HepG2 (cell line): Measurements from ENCODE around the gene LRRC51. TPM values are rescaled to one million over a fixed set of nuclear protein-coding genes. Genes with fewer than 3 reads are reported as not detected.

ENCODE experiments used
- ATAC-seq: fragments of 200-7000 bp; cut with Tn5 transposase; 3 replicates; pipeline ENCODE4 v1.9.1; 2020; ENCODE audit warnings: mild to moderate bottlenecking, moderate library complexity
- BruUV-seq: library from RNA; stranded (reverse); fragments of 400-500 nt; replicated peaks from 2 replicates; lab custom pipeline; 2021; lab: Mats Ljungman, UMichigan
- CTCF ChIA-PET: fragments of 300-600 bp; formaldehyde crosslinking; extraction: SDS; loops from one replicate; lab custom pipeline; 2021; ENCODE audit warnings: low total read pairs, inconsistent platforms, low intra/inter-chr PET ratio; lab: Yijun Ruan, JAX
- POLR2A ChIA-PET: fragments of 350-600 bp; sonication (Branson Sonifier 250); formaldehyde crosslinking; loops from one replicate; lab custom pipeline; 2020; ENCODE audit warnings: antibody characterized with exemption, inconsistent platforms; lab: Yijun Ruan, JAX
- DNase-seq: peaks from one replicate; pipeline ENCODE4 v3.0.0-alpha.2; 2015; ENCODE audit warnings: low spot score
- FAIRE-seq: peaks from 3 replicates; lab custom pipeline; 2011; peaks lifted over from hg19 to GRCh38; lab: Jason Lieb, UNC
- H2AFZ ChIP-seq: one replicate; pipeline ENCODE4 v1.6.1; 2011; ENCODE audit warnings: low read length, inconsistent platforms
- H3K27ac ChIP-seq: fragments of 300-600 bp; 3 replicates; pipeline ENCODE4 v1.8.0; 2011; ENCODE audit warnings: mixed run types, mild to moderate bottlenecking, mixed read lengths, low read length, inconsistent platforms; ENCODE audit not compliant: insufficient read depth; ENCODE audit errors: extremely low read length
- H3K27me3 ChIP-seq, 2 experiments: fragments of 200-600 bp in 1 of 2; 2 replicates in 1 of 2; 3 replicates in 1 of 2; pipeline versions ENCODE4 v1.6.0 to v1.8.0; 2011; ENCODE audit warnings: low read length in 2 of 2, mild to moderate bottlenecking in 2 of 2, moderate library complexity in 2 of 2, inconsistent platforms in 1 of 2; ENCODE audit not compliant: insufficient read depth in 2 of 2, control insufficient read depth in 1 of 2
- H3K36me3 ChIP-seq, 2 experiments: fragments of 200-600 bp in 1 of 2; replicated peaks in 1 of 2; 2 replicates in 1 of 2; 3 replicates in 1 of 2; pipeline versions ENCODE4 v1.5.1 to v1.8.0; 2011; ENCODE audit warnings: low read length in 2 of 2, inconsistent platforms in 1 of 2; ENCODE audit not compliant: insufficient read depth in 2 of 2, control insufficient read depth in 1 of 2
- H3K4me1 ChIP-seq: 2 replicates; pipeline ENCODE4 v1.5.1; 2012; ENCODE audit warnings: low read length, inconsistent platforms; ENCODE audit not compliant: insufficient read depth
- H3K4me2 ChIP-seq: 2 replicates; pipeline ENCODE4 v1.6.0; 2011; ENCODE audit warnings: low read depth, low read length, inconsistent platforms
- H3K4me3 ChIP-seq, 3 experiments: fragments of 200-600 bp in 1 of 3; sonication (generic), shearing (Covaris generic) in 1 of 3; replicated peaks in 1 of 3; 2 replicates each; pipeline ENCODE4 v1.5.1; 2011 to 2016; ENCODE audit warnings: low read length in 3 of 3, inconsistent platforms in 2 of 3, low read depth in 2 of 3, mild to moderate bottlenecking in 2 of 3, control low read depth in 1 of 3, mixed read lengths in 1 of 3; ENCODE audit not compliant: insufficient read depth in 1 of 3
- H3K79me2 ChIP-seq: one replicate; pipeline ENCODE4 v1.6.1; 2011; ENCODE audit warnings: low read length, inconsistent platforms; ENCODE audit not compliant: insufficient read depth
- H3K9ac ChIP-seq: 2 replicates; pipeline ENCODE4 v1.6.0; 2011; ENCODE audit warnings: mild to moderate bottlenecking, low read depth, low read length, inconsistent platforms; ENCODE audit not compliant: insufficient read depth
- H3K9me3 ChIP-seq: 2 replicates; pipeline ENCODE4 v1.5.1; 2012; ENCODE audit warnings: mild to moderate bottlenecking, low read length
- H4K20me1 ChIP-seq: 2 replicates; pipeline ENCODE4 v1.6.0; 2011; ENCODE audit warnings: inconsistent platforms, mild to moderate bottlenecking, low read length, moderate library complexity; ENCODE audit not compliant: insufficient read depth
- AHR ChIP-seq: IDR thresholded peaks from 2 replicates; pipeline ENCODE4 v1.6.1; 2018; ENCODE audit warnings: missing genetic modification reagents, missing compliant biosample characterization
- BORCS8-MEF2B ChIP-seq: sonication (generic); formaldehyde crosslinking; IDR thresholded peaks from 2 replicates; pipeline ENCODE4 v1.8.0; 2022; ENCODE audit warnings: mild to moderate bottlenecking, missing genetic modification reagents
- ELF1 ChIP-seq: sonication (generic); formaldehyde crosslinking; IDR thresholded peaks from 2 replicates; pipeline ENCODE4 v1.4.0; 2020; ENCODE audit warnings: missing genetic modification reagents
- FOXK1 ChIP-seq: sonication (generic); formaldehyde crosslinking; IDR thresholded peaks from 2 replicates; pipeline ENCODE4 v1.4.0; 2020; ENCODE audit warnings: low read depth, missing genetic modification reagents, borderline replicate concordance
- NR2F1 ChIP-seq, 2 experiments: fragments of 450-650 bp in 1 of 2; formaldehyde crosslinking in 1 of 2; IDR thresholded peaks; 2 replicates each; pipeline versions ENCODE4 v1.5.0 to v1.6.1; 2016 to 2020; ENCODE audit warnings: mild to moderate bottlenecking in 1 of 2, missing compliant biosample characterization in 1 of 2, missing genetic modification reagents in 1 of 2, moderate library complexity in 1 of 2
- SALL2 ChIP-seq: sonication (generic); formaldehyde crosslinking; IDR thresholded peaks from 2 replicates; pipeline ENCODE4 v1.8.1; 2023; ENCODE audit warnings: mild to moderate bottlenecking, missing genetic modification reagents, inconsistent platforms
- SIX1 ChIP-seq: sonication (generic); formaldehyde crosslinking; IDR thresholded peaks from 2 replicates; pipeline ENCODE4 v1.4.0; 2020; ENCODE audit warnings: missing genetic modification reagents, borderline replicate concordance
- SYNCRIP ChIP-seq: fragments of 200-400 bp; formaldehyde crosslinking; IDR thresholded peaks from 2 replicates; pipeline ENCODE4 v1.6.1; 2018; ENCODE audit warnings: mild to moderate bottlenecking, low read depth, low read length; ENCODE audit not compliant: insufficient read depth
- ZBTB1 ChIP-seq: sonication (generic); formaldehyde crosslinking; IDR thresholded peaks from 2 replicates; pipeline ENCODE4 v1.4.0; 2020; ENCODE audit warnings: missing genetic modification reagents, borderline replicate concordance
- ZC3H4 ChIP-seq: sonication (generic); formaldehyde crosslinking; IDR thresholded peaks from 2 replicates; pipeline ENCODE4 v1.4.0; 2020; ENCODE audit warnings: missing genetic modification reagents, borderline replicate concordance
- ZNF17 ChIP-seq: sonication (generic); formaldehyde crosslinking; IDR thresholded peaks from 2 replicates; pipeline ENCODE4 v1.5.0; 2020; ENCODE audit warnings: mild to moderate bottlenecking, missing genetic modification reagents
- ZNF232 ChIP-seq: sonication (generic); formaldehyde crosslinking; IDR thresholded peaks from 2 replicates; pipeline ENCODE4 v1.4.0; 2020; ENCODE audit warnings: missing genetic modification reagents, borderline replicate concordance
- ZNF331 ChIP-seq: sonication (generic); formaldehyde crosslinking; IDR thresholded peaks from 2 replicates; pipeline ENCODE4 v1.4.0; 2020; ENCODE audit warnings: missing genetic modification reagents
- ZNF441 ChIP-seq: sonication (generic); formaldehyde crosslinking; IDR thresholded peaks from 2 replicates; pipeline ENCODE4 v1.7.0; 2021; ENCODE audit warnings: missing genetic modification reagents, borderline replicate concordance
- ZNF616 ChIP-seq: sonication (generic); formaldehyde crosslinking; IDR thresholded peaks from 2 replicates; pipeline ENCODE4 v1.5.0; 2020; ENCODE audit warnings: low read depth, mild to moderate bottlenecking, missing genetic modification reagents
- WGBS: methylation state at CpG from one replicate; pipeline ENCODE4 v1.1.6; 2017; ENCODE audit warnings: low lambda C conversion rate; 5-methylcytosine and 5-hydroxymethylcytosine counted together
- in situ Hi-C: cut with HindIII; loops from 2 replicates; pipeline ENCODE4 v1.10.0; 2017; ENCODE audit warnings: low pct_unique_long_range_greater_than_20kb; ENCODE audit not compliant: extremely low pct_ligation_motif_present
- intact Hi-C: fragments of 100-400 bp; cut with micrococcal nuclease; formaldehyde crosslinking; loops from one replicate; pipeline ENCODE4 v1.10.0; 2022; ENCODE audit not compliant: unreplicated experiment
- polyA plus RNA-seq, 8 experiments: library from polyadenylated mRNA; depleted of rRNA in 3 of 8; stranded (reverse) in 7 of 8; unstranded in 1 of 8; fragments of >200 nt; fragmentation: Illumina TruSeq in 4 of 8; extraction: Trizol in 4 of 8; gene quantifications; 2 replicates each; pipeline versions ENCODE4 v1.2.1 to v1.2.3, GENCODE V29; 2011 to 2016; ENCODE audit warnings: low read depth in 4 of 8, missing spikeins in 1 of 8, mixed read lengths in 1 of 8; ENCODE audit not compliant: insufficient read depth in 1 of 8
- total RNA-seq, 5 experiments: library from RNA; depleted of rRNA; stranded (reverse); fragments of >200 nt; fragmentation: Illumina TruSeq; extraction: Trizol; gene quantifications; 2 replicates each; pipeline ENCODE4 v1.2.3, GENCODE V29; 2016; ENCODE audit warnings: low read depth in 1 of 5
- TF ChIP-seq, protein P1 (sequence below): sonication (generic); formaldehyde crosslinking; IDR thresholded peaks from 2 replicates; pipeline ENCODE4 v1.8.0; 2022; ENCODE audit warnings: mild to moderate bottlenecking, missing genetic modification reagents, moderate library complexity
- TF ChIP-seq, protein P2 (sequence below): sonication (generic); formaldehyde crosslinking; IDR thresholded peaks from 2 replicates; pipeline ENCODE4 v1.5.0; 2020; ENCODE audit warnings: missing genetic modification reagents, mild to moderate bottlenecking, borderline replicate concordance
- TF ChIP-seq, protein P3 (sequence below): IDR thresholded peaks from 2 replicates; pipeline ENCODE4 v1.6.1; 2016; ENCODE audit warnings: low read depth, borderline replicate concordance

Gene LRRC51
- total and polyA plus RNA-seq, 2 of the 13 experiments (the other 11 are each of a cell fraction or from before 2014, with no cell fraction given), result 5.3 to 6.0 TPM

DNA sequence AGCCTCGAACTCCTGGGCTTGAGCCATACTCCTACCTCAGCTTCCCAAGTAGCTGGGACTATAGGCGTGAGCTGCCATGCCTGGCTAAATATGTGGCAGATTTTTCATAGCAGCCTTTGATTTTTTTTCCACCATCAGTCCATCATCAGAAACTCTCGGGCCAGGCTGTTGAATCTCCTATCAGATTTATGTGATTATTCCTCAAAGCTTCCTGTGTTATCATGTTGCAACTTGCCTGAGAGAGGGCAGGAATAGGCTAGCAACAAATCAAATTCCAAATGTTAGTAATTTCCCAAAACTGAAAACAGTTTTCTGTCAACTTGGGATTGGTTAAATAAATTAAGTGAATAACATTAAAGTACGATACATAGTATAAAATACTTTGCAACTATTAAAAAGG, 3.4 kb downstream of the LRRC51 start:
- H3K4me1 ChIP-seq, result peaks cover 12% of the 10 kb centered on the region
- H3K79me2 ChIP-seq, result peaks cover 9% of the 10 kb centered on the region
- H4K20me1 ChIP-seq, result no peaks in the 10 kb centered on the region
- H2AFZ ChIP-seq, result no peak overlapping the region
- no peak overlapping the region for H3K27ac ChIP-seq
- POLR2A ChIA-PET, result interaction anchor here (1.4 kb wide), 1 partner anchor 9 kb away, joined by 3 read pairs; no protein-coding TSS in a partner anchor
- CTCF ChIA-PET, result no interaction called here
- TF ChIP-seq SIX1 (CRISPR knock-in tag), result no peak
- H3K9me3 ChIP-seq, result no peaks in the 10 kb centered on the region
- intact Hi-C loops (no loop called here), in situ Hi-C loops (no loop called here)
- no peaks in the 10 kb centered on the region; a peak in 1 of 5 replicates for H3K27me3 ChIP-seq
- no peak overlapping the region for H3K4me3 ChIP-seq
- no peak overlapping the region for H3K9ac ChIP-seq
- FAIRE-seq (no peak), DNase-seq (no peak), ATAC-seq (no peak)
- peaks cover 0 to 1% of the 10 kb centered on the region in 2 experiments; a peak in 1 of 5 replicates for H3K36me3 ChIP-seq
- no peak overlapping the region for H3K4me2 ChIP-seq
- WGBS, result 94% methylated on average over 4 of the region's 4 CpGs
- BruUV-seq, result no TSS peak

DNA sequence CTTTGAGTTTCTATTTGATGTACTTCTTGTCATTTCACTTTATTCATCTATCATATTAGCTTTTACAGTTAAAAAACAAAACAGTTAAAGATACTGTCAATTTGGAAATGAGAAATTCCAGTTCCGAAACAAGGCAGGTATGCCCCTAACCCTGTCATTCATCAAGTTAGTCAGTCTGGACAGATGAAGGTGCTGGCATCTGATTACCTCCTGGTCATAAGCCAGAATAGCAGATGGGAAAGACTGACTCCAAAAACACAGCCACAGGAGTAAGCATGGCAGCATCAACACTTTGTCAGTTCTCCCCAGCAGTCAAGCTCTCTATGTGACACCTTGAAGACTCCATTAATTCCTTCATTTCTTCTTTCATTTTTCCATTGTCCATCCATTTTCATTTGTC, 4.3 kb downstream of the LRRC51 start:
- no TSS peak for BruUV-seq
- Histone ChIP-seq H3K4me1 (peaks cover 12% of the 10 kb centered on the region), H3K9ac (no peak overlapping the region), H3K9me3 (no peaks in the 10 kb centered on the region), H3K4me3 (no peak overlapping the region), H3K79me2 (peaks cover under 1% of the 10 kb centered on the region), H3K36me3 (peaks cover 2 to 4% of the 10 kb centered on the region in 2 experiments; a peak in 2 of 5 replicates), H3K27ac (no peak overlapping the region), H3K27me3 (no peaks in the 10 kb centered on the region), H4K20me1 (no peaks in the 10 kb centered on the region), H3K4me2 (no peak overlapping the region), H2AFZ (no peak overlapping the region)
- POLR2A ChIA-PET, result interaction anchor here (1.1 to 1.4 kb wide), 3 partner anchors 8 to 44 kb away, joined by 3 to 6 read pairs (median 3); no protein-coding TSS in a partner anchor
- no peak for ATAC-seq
- WGBS, result 100% methylated on average over 1 of the region's 1 CpG
- no peak for FAIRE-seq
- no peak for DNase-seq
- CTCF ChIA-PET, result no interaction called here
- in situ Hi-C loops, result no loop called here
- intact Hi-C loops, result no loop called here
- TF ChIP-seq SALL2 (CRISPR knock-in tag) (no peak), ZBTB1 (no peak), ZNF331 (CRISPR knock-in tag) (no peak), FOXK1 (CRISPR knock-in tag) (no peak), ELF1 (no peak), ZC3H4 (CRISPR knock-in tag) (no peak), AHR (CRISPR knock-in tag) (no peak), BORCS8-MEF2B (no peak), NR2F1 (CRISPR knock-in tag; IDR thresholded peaks at IDR 0.05) (no peak), SYNCRIP (no peak), ZNF441 (CRISPR knock-in tag) (no peak), ZNF616 (no peak), ZNF17 (CRISPR knock-in tag) (no peak), ZNF232 (CRISPR knock-in tag) (no peak)
- TF ChIP-seq, protein P1, sequence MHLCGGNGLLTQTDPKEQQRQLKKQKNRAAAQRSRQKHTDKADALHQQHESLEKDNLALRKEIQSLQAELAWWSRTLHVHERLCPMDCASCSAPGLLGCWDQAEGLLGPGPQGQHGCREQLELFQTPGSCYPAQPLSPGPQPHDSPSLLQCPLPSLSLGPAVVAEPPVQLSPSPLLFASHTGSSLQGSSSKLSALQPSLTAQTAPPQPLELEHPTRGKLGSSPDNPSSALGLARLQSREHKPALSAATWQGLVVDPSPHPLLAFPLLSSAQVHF, result no peak
- TF ChIP-seq, protein P2, sequence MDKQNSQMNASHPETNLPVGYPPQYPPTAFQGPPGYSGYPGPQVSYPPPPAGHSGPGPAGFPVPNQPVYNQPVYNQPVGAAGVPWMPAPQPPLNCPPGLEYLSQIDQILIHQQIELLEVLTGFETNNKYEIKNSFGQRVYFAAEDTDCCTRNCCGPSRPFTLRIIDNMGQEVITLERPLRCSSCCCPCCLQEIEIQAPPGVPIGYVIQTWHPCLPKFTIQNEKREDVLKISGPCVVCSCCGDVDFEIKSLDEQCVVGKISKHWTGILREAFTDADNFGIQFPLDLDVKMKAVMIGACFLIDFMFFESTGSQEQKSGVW (CRISPR knock-in tag), result no peak
- TF ChIP-seq, protein P3, sequence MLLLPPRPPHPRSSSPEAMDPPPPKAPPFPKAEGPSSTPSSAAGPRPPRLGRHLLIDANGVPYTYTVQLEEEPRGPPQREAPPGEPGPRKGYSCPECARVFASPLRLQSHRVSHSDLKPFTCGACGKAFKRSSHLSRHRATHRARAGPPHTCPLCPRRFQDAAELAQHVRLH (CRISPR knock-in tag), result no peak
